Upper lobe of left lung (tissue), 6 donors: ENCODE data around the gene UGT3A2. TPM values are rescaled to one million over a fixed set of nuclear protein-coding genes. Genes with fewer than 3 reads are reported as not detected.

ENCODE experiments used
- ATAC-seq, 2 donors: fragments of 200-7000 bp; cut with Tn5 transposase; one replicate each; pipeline ENCODE4 v1.9.1; 2022; ENCODE audit warnings: mild to moderate bottlenecking in 2 of 2, moderate library complexity in 2 of 2; ENCODE audit not compliant: low FRiP score in 2 of 2
- DNase-seq, 2 donors: peaks; one replicate each; pipeline ENCODE4 v3.0.0-alpha.2; 2019 to 2020
- H3K27ac ChIP-seq, 4 donors: fragments of 200-600 bp; sonication (generic); one replicate each; pipeline ENCODE4 v1.5.1; 2016 to 2019
- H3K27me3 ChIP-seq, 4 donors: fragments of 200-600 bp; sonication (generic); one replicate each; pipeline ENCODE4 v1.5.1; 2017 to 2019
- H3K36me3 ChIP-seq, 4 donors: fragments of 200-600 bp; sonication (generic); one replicate each; pipeline ENCODE4 v1.5.1; 2016 to 2019
- H3K4me1 ChIP-seq, 4 donors: fragments of 200-600 bp; sonication (generic); one replicate each; pipeline ENCODE4 v1.5.1; 2018 to 2019
- H3K4me3 ChIP-seq, 4 donors: fragments of 200-600 bp; sonication (generic); one replicate each; pipeline ENCODE4 v1.5.1; 2017 to 2019; ENCODE audit warnings: mild to moderate bottlenecking in 2 of 4, moderate library complexity in 1 of 4
- H3K9me3 ChIP-seq, 4 donors: fragments of 200-600 bp; sonication (generic); one replicate each; pipeline ENCODE4 v1.5.1; 2018 to 2019
- EP300 ChIP-seq, 4 donors: sonication (generic); formaldehyde crosslinking; IDR thresholded peaks; one replicate each; pipeline ENCODE4 v1.5.1; 2017; ENCODE audit warnings: antibody characterized with exemption in 4 of 4, control low read depth in 2 of 4
- POLR2A ChIP-seq, 4 donors: fragments of 450-650 bp; IDR thresholded peaks; one replicate each; pipeline ENCODE4 v1.5.1; 2016 to 2017; ENCODE audit warnings: antibody characterized with exemption in 4 of 4, mild to moderate bottlenecking in 2 of 4
- POLR2AphosphoS5 ChIP-seq, 2 donors: sonication (generic); formaldehyde crosslinking; IDR thresholded peaks; one replicate each; pipeline ENCODE4 v1.5.1; 2017; ENCODE audit warnings: antibody characterized with exemption in 2 of 2
- WGBS, 2 donors: methylation state at CpG; one replicate each; pipeline ENCODE4 v1.1.5; 2017 to 2018; 5-methylcytosine and 5-hydroxymethylcytosine counted together
- total RNA-seq, 6 donors: library from RNA; depleted of rRNA in 4 of 6; stranded (reverse); fragments of >200 nt in 4 of 6; gene quantifications; one replicate each; pipeline versions ENCODE4 v1.1.0 to v1.2.1, GENCODE V29; 2016 to 2021
- TF ChIP-seq, protein P1 (sequence below), 6 experiments: fragments of 450-650 bp in 4 of 6; fragments of 200-600 bp in 2 of 6; sonication (generic) in 2 of 6; IDR thresholded peaks; one replicate each; pipeline ENCODE4 v1.5.1; 2016 to 2019; ENCODE audit warnings: antibody characterized with exemption in 6 of 6
- donor health status: DM: no; HTN: no; CAD: no; lungs with moderate emphysema.
- donor health status: DM: no; HTN: yes; CAD: no; lungs with severe emphysema.

UGT3A2 gene
- total RNA-seq, 6 donors from 2014 or later = not detected

DNA sequence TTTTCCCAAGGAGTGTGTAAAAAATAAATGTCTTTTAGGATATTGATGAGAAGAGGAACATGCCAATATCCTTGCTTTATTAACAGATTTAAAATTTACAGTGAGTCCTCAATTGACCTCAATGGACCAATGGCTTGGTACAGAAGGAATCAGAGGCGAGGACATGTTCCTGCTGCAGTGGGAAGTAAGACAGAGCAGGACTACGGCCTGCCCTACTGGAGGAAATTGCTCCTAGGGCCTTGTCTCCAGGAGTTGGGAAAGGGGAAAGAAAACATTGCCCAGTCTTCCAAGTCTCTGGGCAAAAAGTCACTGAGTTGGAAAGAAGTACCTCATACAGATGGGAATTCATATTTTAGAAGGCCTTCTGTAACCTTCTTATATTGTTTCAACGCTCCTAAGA lies 33.1 kb upstream of the UGT3A2 start:
- no peak overlapping the region for H3K4me3 ChIP-seq
- TF ChIP-seq, protein P1, sequence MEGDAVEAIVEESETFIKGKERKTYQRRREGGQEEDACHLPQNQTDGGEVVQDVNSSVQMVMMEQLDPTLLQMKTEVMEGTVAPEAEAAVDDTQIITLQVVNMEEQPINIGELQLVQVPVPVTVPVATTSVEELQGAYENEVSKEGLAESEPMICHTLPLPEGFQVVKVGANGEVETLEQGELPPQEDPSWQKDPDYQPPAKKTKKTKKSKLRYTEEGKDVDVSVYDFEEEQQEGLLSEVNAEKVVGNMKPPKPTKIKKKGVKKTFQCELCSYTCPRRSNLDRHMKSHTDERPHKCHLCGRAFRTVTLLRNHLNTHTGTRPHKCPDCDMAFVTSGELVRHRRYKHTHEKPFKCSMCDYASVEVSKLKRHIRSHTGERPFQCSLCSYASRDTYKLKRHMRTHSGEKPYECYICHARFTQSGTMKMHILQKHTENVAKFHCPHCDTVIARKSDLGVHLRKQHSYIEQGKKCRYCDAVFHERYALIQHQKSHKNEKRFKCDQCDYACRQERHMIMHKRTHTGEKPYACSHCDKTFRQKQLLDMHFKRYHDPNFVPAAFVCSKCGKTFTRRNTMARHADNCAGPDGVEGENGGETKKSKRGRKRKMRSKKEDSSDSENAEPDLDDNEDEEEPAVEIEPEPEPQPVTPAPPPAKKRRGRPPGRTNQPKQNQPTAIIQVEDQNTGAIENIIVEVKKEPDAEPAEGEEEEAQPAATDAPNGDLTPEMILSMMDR (IDR thresholded peaks at IDR 0.05) = no peak
- no peak for TF ChIP-seq EP300 (IDR thresholded peaks at IDR 0.05)
- TF ChIP-seq POLR2AphosphoS5 (IDR thresholded peaks at IDR 0.05) = no peak
- no peak overlapping the region for H3K27ac ChIP-seq
- H3K36me3 ChIP-seq = peaks cover 0 to 19% (median 0%) of the 10 kb centered on the region in 4 donors
- no peaks in the 10 kb centered on the region for H3K4me1 ChIP-seq
- H3K27me3 ChIP-seq = no peaks in the 10 kb centered on the region
- DNase-seq (no peak), ATAC-seq (no peak)
- 88 to 90% methylated on average over 3 of the region's 3 CpGs for WGBS, 2 donors
- H3K9me3 ChIP-seq = no peaks in the 10 kb centered on the region

DNA sequence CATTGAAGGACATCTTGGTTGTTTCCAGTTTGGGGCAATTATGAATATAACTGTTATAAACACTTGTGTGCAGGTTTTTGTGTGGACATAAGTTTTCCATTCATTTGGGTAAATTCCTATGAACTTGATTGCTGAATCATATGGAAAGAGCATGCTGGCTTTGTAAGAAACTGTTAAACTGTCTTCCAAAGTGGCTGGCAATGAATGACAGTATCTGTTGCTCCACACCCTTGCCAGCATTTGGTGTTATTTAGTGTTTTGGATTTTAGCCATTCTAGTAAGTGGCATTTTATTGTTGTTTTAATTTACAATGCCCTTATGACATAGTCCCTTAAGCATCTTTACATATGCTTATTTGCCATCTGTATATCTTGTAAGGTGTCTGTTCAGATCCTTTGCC lies 29.8 kb upstream of the UGT3A2 start:
- Histone ChIP-seq H3K27ac (no peak overlapping the region), H3K27me3 (no peaks in the 10 kb centered on the region), H3K36me3 (no peaks in the 10 kb centered on the region), H3K9me3 (no peaks in the 10 kb centered on the region), H3K4me3 (no peak overlapping the region), H3K4me1 (no peaks in the 10 kb centered on the region)
- ATAC-seq (no peak), DNase-seq (no peak)
- TF ChIP-seq, protein P1 (IDR thresholded peaks at IDR 0.05) = no peak
- no peak for TF ChIP-seq POLR2AphosphoS5 (IDR thresholded peaks at IDR 0.05)
- no peak for TF ChIP-seq POLR2A (IDR thresholded peaks at IDR 0.05)
- no peak for TF ChIP-seq EP300 (IDR thresholded peaks at IDR 0.05)

DNA sequence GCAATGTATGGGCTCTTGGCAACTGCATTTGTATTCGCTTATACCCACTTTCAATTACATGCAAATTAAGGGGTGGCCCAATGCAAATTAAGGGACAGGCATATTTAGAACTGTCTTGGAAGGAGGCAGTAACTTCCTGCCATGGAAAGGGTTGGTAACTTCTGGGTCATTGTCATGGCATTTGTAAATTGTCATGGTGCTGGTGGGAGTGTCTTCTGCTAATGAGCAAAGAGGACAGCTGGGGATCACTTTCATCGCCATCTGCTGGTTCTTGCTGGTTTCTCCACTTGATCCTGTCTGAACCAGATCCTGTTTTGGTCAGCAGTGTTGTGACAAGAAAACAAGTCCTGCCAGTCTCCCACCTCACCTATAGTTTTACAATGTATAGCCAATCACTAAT lies 23.3 kb upstream of the UGT3A2 start:
- Histone ChIP-seq H3K4me3 (no peak overlapping the region), H3K27ac (no peak overlapping the region), H3K36me3 (no peaks in the 10 kb centered on the region), H3K27me3 (no peaks in the 10 kb centered on the region), H3K4me1 (no peaks in the 10 kb centered on the region), H3K9me3 (peaks cover 0 to 2% (median 0%) of the 10 kb centered on the region in 4 donors)
- TF ChIP-seq EP300 (IDR thresholded peaks at IDR 0.05) (no peak), POLR2AphosphoS5 (IDR thresholded peaks at IDR 0.05) (no peak), POLR2A (IDR thresholded peaks at IDR 0.05) (no peak)
- TF ChIP-seq, protein P1 (IDR thresholded peaks at IDR 0.05) = no peak
- DNase-seq = no peak
- WGBS, 2 donors = 75 to 77% methylated on average over 2 of the region's 2 CpGs
- ATAC-seq = no peak

DNA sequence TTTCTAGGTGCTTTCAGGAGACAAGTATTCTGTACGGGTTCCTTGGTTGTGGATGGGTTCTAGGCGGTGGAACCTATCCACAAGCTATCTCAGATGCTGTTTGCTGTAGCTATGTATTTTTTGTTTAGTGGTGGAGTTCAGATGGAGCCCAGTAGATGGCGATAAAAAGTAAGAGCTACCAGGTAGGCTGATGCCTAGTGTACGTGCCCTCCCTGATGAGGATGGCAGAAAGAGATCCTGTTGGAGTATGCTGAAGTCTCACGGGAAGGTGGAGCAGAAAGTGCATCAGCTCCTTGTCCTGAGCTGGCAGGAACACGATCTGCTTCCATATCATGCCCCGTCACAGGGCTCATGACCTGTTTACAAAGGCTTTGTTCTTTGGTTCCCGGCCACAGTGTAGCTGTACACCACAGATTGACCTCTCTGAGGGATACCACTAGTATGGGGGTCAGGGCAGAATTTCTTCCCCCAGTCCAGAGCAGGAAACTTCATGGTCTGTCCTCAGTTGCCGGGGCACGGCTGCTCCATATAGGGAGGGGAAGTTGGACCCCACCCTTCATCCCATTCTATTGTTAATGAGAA lies 12.6 kb upstream of the UGT3A2 start:
- ATAC-seq (peak; percentile 60 to 66), DNase-seq (no peak)
- Histone ChIP-seq H3K4me1 (peaks cover 0 to 5% (median 0%) of the 10 kb centered on the region in 4 donors), H3K9me3 (no peaks in the 10 kb centered on the region), H3K27ac (no peak overlapping the region), H3K27me3 (no peaks in the 10 kb centered on the region), H3K36me3 (no peaks in the 10 kb centered on the region), H3K4me3 (no peak overlapping the region)
- 9 to 28% methylated on average over 7 to 10 of the region's 10 CpGs for WGBS, 2 donors
- TF ChIP-seq POLR2A (IDR thresholded peaks at IDR 0.05) = no peak
- no peak for TF ChIP-seq EP300 (IDR thresholded peaks at IDR 0.05)
- TF ChIP-seq, protein P1 (IDR thresholded peaks at IDR 0.05) = peak; percentile 33 to 61 (median 50)
- TF ChIP-seq POLR2AphosphoS5 (IDR thresholded peaks at IDR 0.05) = no peak

- Histone ChIP-seq H3K4me3 (no peak overlapping the region), H3K9me3 (no peaks in the 10 kb centered on the region), H3K36me3 (no peaks in the 10 kb centered on the region), H3K27me3 (no peaks in the 10 kb centered on the region), H3K4me1 (peaks cover 0 to 5% (median 0%) of the 10 kb centered on the region in 4 donors), H3K27ac (no peak overlapping the region)
- WGBS, 2 donors = 67 to 80% methylated on average over 10 of the region's 10 CpGs
- no peak for TF ChIP-seq POLR2A (IDR thresholded peaks at IDR 0.05)
- TF ChIP-seq, protein P1 (IDR thresholded peaks at IDR 0.05) = no peak
- no peak for ATAC-seq
- DNase-seq = peak in 1 of 2 donors; percentile 58
Measured at GRCh38 chr5:36078430-36078829, 11.7 kb upstream of the UGT3A2 start.
